Smooth muscle cell (in vitro differentiated cells): ENCODE data around the gene TNFSF10. TPM values are rescaled to one million over a fixed set of nuclear protein-coding genes. Genes with fewer than 3 reads are reported as not detected.

Experiments used
- DNase-seq: peaks from one replicate; lab custom pipeline; 2025; ENCODE audit not compliant: unreplicated experiment; lab: John Stamatoyannopoulos, UW
- H2AFZ ChIP-seq: fragments of 200-600 bp; sonication (generic); 2 replicates; pipeline ENCODE4 v1.6.0; 2016; ENCODE audit warnings: antibody characterized with exemption, low read depth, mild to moderate bottlenecking
- H3F3A ChIP-seq: fragments of 200-600 bp; sonication (generic); 2 replicates; pipeline ENCODE4 v1.6.0; 2017; ENCODE audit warnings: antibody characterized with exemption, low read depth
- H3K27ac ChIP-seq: fragments of 200-600 bp; sonication (generic); 2 replicates; pipeline ENCODE4 v1.5.1; 2016; ENCODE audit warnings: low read depth, mild to moderate bottlenecking
- H3K27me3 ChIP-seq: fragments of 200-600 bp; sonication (generic); 2 replicates; pipeline ENCODE4 v1.6.1; 2016; ENCODE audit warnings: low read depth, mild to moderate bottlenecking
- H3K36me3 ChIP-seq: fragments of 200-600 bp; sonication (generic); 2 replicates; pipeline ENCODE4 v1.5.1; 2016; ENCODE audit warnings: low read depth
- H3K4me1 ChIP-seq: fragments of 200-600 bp; sonication (generic); 2 replicates; pipeline ENCODE4 v1.5.1; 2016; ENCODE audit warnings: low read depth
- H3K4me2 ChIP-seq: fragments of 200-600 bp; sonication (generic); 2 replicates; pipeline ENCODE4 v1.6.0; 2016; ENCODE audit warnings: mild to moderate bottlenecking
- H3K4me3 ChIP-seq: fragments of 200-600 bp; sonication (generic); 2 replicates; pipeline ENCODE4 v1.5.1; 2016; ENCODE audit warnings: mild to moderate bottlenecking
- H3K79me2 ChIP-seq: fragments of 200-600 bp; sonication (generic); 2 replicates; pipeline ENCODE4 v1.6.0; 2016; ENCODE audit warnings: low read depth, mild to moderate bottlenecking
- H3K9ac ChIP-seq: fragments of 200-600 bp; sonication (generic); 2 replicates; pipeline ENCODE4 v1.6.0; 2016; ENCODE audit warnings: low read depth
- H3K9me3 ChIP-seq: fragments of 200-600 bp; sonication (generic); replicated peaks from 2 replicates; pipeline ENCODE4 v1.5.1; 2016; ENCODE audit warnings: low read depth
- H4K20me1 ChIP-seq: fragments of 200-600 bp; sonication (generic); 2 replicates; pipeline ENCODE4 v1.6.0; 2016; ENCODE audit warnings: low read depth
- CTCF ChIP-seq: fragments of 200-600 bp; sonication (generic); IDR thresholded peaks from 2 replicates; pipeline ENCODE4 v1.5.1; 2017; ENCODE audit warnings: borderline replicate concordance, mild to moderate bottlenecking, antibody characterized with exemption; ENCODE audit not compliant: insufficient read depth, poor library complexity, severe bottlenecking
- WGBS: methylation state at CpG from one replicate; pipeline ENCODE4 v1.1.7; 2016; ENCODE audit warnings: low lambda C conversion rate; 5-methylcytosine and 5-hydroxymethylcytosine counted together
- polyA plus RNA-seq: library from polyadenylated mRNA; unstranded; fragments of >200 nt; fragmentation: Nextera tagmentation; extraction: Ambion mirVana; gene quantifications from 2 replicates; pipeline ENCODE4 v1.2.1, GENCODE V29; 2016
- small RNA-seq: library from RNA; depleted of rRNA; stranded (forward); fragments of <200 nt; gene quantifications from one replicate; pipeline ENCODE3, GENCODE V24; 2014
- total RNA-seq: library from RNA; depleted of rRNA; stranded (reverse); fragments of >200 nt; gene quantifications from 2 replicates; pipeline ENCODE4 v1.2.3, GENCODE V29; 2014

TNFSF10 gene
- total and polyA plus RNA-seq, 2 experiments from 2014 or later: 22.4 to 37.1 TPM

- no peak for TF ChIP-seq CTCF
- H3K9me3 ChIP-seq: no peaks in the 10 kb centered on the region
- H4K20me1 ChIP-seq: no peaks in the 10 kb centered on the region
- H3F3A ChIP-seq: no peaks in the 10 kb centered on the region
- no peaks in the 10 kb centered on the region for H3K79me2 ChIP-seq
- no peaks in the 10 kb centered on the region for H3K4me1 ChIP-seq
- H3K36me3 ChIP-seq: no peaks in the 10 kb centered on the region
- peaks cover 38% of the 10 kb centered on the region for H3K27me3 ChIP-seq
- H2AFZ ChIP-seq: no peak overlapping the region
- no peak overlapping the region for H3K4me2 ChIP-seq
- H3K9ac ChIP-seq: no peak overlapping the region
- H3K27ac ChIP-seq: no peak overlapping the region
- WGBS: 86% methylated on average over 3 of the region's 3 CpGs
- no peak overlapping the region for H3K4me3 ChIP-seq
- DNase-seq: no peak
Measured at GRCh38 chr3:172456404-172456803, 66.8 kb downstream of the TNFSF10 start.

Small RNA genes within 50 kb of the gene (small RNA-seq; reads per million reads assigned to genes)
- gene AC007919.1: not detected

Other genes with a start within 250 kb of the TNFSF10 start
- not detected in 2 replicates for gene GHSR, start 75.0 kb downstream of the TNFSF10 start, total RNA-seq
- gene GHSR, start 75.0 kb downstream of the TNFSF10 start, polyA plus RNA-seq: not detected in 2 replicates
- 4.6 and 5.3 TPM in 2 replicates for gene NCEH1, start 187.6 kb upstream of the TNFSF10 start, total RNA-seq
- 1.9 and 3.6 TPM in 2 replicates for gene NCEH1, start 187.6 kb upstream of the TNFSF10 start, polyA plus RNA-seq
- 20.3 and 32.1 TPM in 2 replicates for gene ECT2, start 227.3 kb upstream of the TNFSF10 start, total RNA-seq
- 6.3 and 10.9 TPM in 2 replicates for gene ECT2, start 227.3 kb upstream of the TNFSF10 start, polyA plus RNA-seq